IMR-90 (cell line): ENCODE data around the gene ZSCAN32. TPM values are rescaled to one million over a fixed set of nuclear protein-coding genes. Genes with fewer than 3 reads are reported as not detected.

Source experiments
- ATAC-seq: fragments of 200-7000 bp; cut with Tn5 transposase; 2 replicates; pipeline ENCODE4 v1.9.1; 2020; ENCODE audit warnings: low read depth, mild to moderate bottlenecking, moderate library complexity
- BruUV-seq: library from RNA; stranded (reverse); fragments of 400-500 nt; replicated peaks from 2 replicates; lab custom pipeline; 2021; lab: Mats Ljungman, UMichigan
- CTCF ChIA-PET: fragments of 300-600 bp; formaldehyde crosslinking; extraction: SDS; loops from one replicate; lab custom pipeline; 2021; ENCODE audit warnings: antibody characterized with exemption; lab: Yijun Ruan, JAX
- POLR2A ChIA-PET: fragments of 300-600 bp; sonication (Branson Sonifier 250); formaldehyde crosslinking; loops from one replicate; lab custom pipeline; 2022; ENCODE audit warnings: antibody characterized with exemption; ENCODE audit not compliant: unreplicated experiment; lab: Charles Lee
- DNase-seq: peaks from one replicate; pipeline ENCODE4 v3.0.0; 2013
- H2AFZ ChIP-seq: replicated peaks from 2 replicates; pipeline ENCODE3; 2013; ENCODE audit warnings: low read length, mild to moderate bottlenecking; ENCODE audit not compliant: poor library complexity
- H2AK5ac ChIP-seq: 2 replicates; pipeline ENCODE4 v1.6.1; 2013; ENCODE audit warnings: low read depth, low read length, inconsistent platforms
- H2AK9ac ChIP-seq: replicated peaks from 2 replicates; pipeline ENCODE3; 2013; ENCODE audit warnings: mild to moderate bottlenecking, low read depth, low read length, moderate library complexity; ENCODE audit not compliant: poor library complexity
- H2BK120ac ChIP-seq: 2 replicates; pipeline ENCODE4 v1.6.1; 2013; ENCODE audit warnings: low read depth, low read length, inconsistent platforms
- H2BK15ac ChIP-seq: 3 replicates; pipeline ENCODE4 v1.6.1; 2013; ENCODE audit warnings: low read depth, low read length, inconsistent platforms
- H2BK20ac ChIP-seq: 2 replicates; pipeline ENCODE4 v1.6.1; 2013; ENCODE audit warnings: low read depth, mild to moderate bottlenecking, inconsistent platforms, low read length, moderate library complexity
- H2BK5ac ChIP-seq: 2 replicates; pipeline ENCODE4 v1.6.1; 2013; ENCODE audit warnings: mild to moderate bottlenecking, low read depth, low read length, inconsistent platforms; ENCODE audit not compliant: poor library complexity, severe bottlenecking
- H3K14ac ChIP-seq: replicated peaks from 2 replicates; pipeline ENCODE4 v1.6.1; 2013; ENCODE audit warnings: low read depth, low read length, inconsistent platforms
- H3K18ac ChIP-seq: 2 replicates; pipeline ENCODE4 v1.6.1; 2013; ENCODE audit warnings: low read depth, low read length, control low read depth
- H3K23ac ChIP-seq: 2 replicates; pipeline ENCODE4 v1.6.1; 2013; ENCODE audit warnings: low read depth, low read length, inconsistent platforms
- H3K27ac ChIP-seq: 2 replicates; pipeline ENCODE4 v1.5.1; 2013; ENCODE audit warnings: mild to moderate bottlenecking, control low read depth, low read length; ENCODE audit not compliant: insufficient read depth
- H3K27me3 ChIP-seq: 2 replicates; pipeline ENCODE4 v1.6.1; 2013; ENCODE audit warnings: low read length; ENCODE audit not compliant: control insufficient read depth, insufficient read depth
- H3K36me3 ChIP-seq: 2 replicates; pipeline ENCODE4 v1.6.1; 2013; ENCODE audit warnings: low read length, mixed read lengths; ENCODE audit not compliant: control insufficient read depth, insufficient read depth
- H3K4ac ChIP-seq: 2 replicates; pipeline ENCODE4 v1.6.1; 2013; ENCODE audit warnings: low read depth, low read length, inconsistent platforms
- H3K4me1 ChIP-seq: 2 replicates; pipeline ENCODE4 v1.6.1; 2013; ENCODE audit warnings: low read length, mixed read lengths; ENCODE audit not compliant: control insufficient read depth, insufficient read depth
- H3K4me2 ChIP-seq: 2 replicates; pipeline ENCODE4 v1.6.1; 2013; ENCODE audit warnings: low read depth, mild to moderate bottlenecking, control low read depth, low read length, moderate library complexity
- H3K4me3 ChIP-seq: 2 replicates; pipeline ENCODE4 v1.5.1; 2013; ENCODE audit warnings: low read depth, mild to moderate bottlenecking, control low read depth, low read length, moderate library complexity; ENCODE audit not compliant: insufficient read depth
- H3K56ac ChIP-seq: 2 replicates; pipeline ENCODE4 v1.6.1; 2013; ENCODE audit warnings: low read length, inconsistent platforms; ENCODE audit not compliant: insufficient read depth; ENCODE audit errors: extremely low read depth
- H3K79me1 ChIP-seq, 2 experiments: 2 replicates each; pipeline ENCODE4 v1.6.1; 2013; ENCODE audit warnings: low read length in 2 of 2, inconsistent platforms in 1 of 2, low read depth in 1 of 2
- H3K9ac ChIP-seq: 2 replicates; pipeline ENCODE4 v1.6.1; 2013; ENCODE audit warnings: low read depth, low read length, control low read depth
- H3K9me1 ChIP-seq: 2 replicates; pipeline ENCODE4 v1.6.1; 2013; ENCODE audit warnings: low read length, inconsistent platforms; ENCODE audit not compliant: insufficient read depth
- H3K9me3 ChIP-seq: 2 replicates; pipeline ENCODE4 v1.6.1; 2013; ENCODE audit warnings: low read length; ENCODE audit not compliant: control insufficient read depth, insufficient read depth
- H4K20me1 ChIP-seq: 2 replicates; pipeline ENCODE4 v1.6.1; 2013; ENCODE audit warnings: low read length, inconsistent platforms; ENCODE audit not compliant: insufficient read depth
- H4K5ac ChIP-seq: 2 replicates; pipeline ENCODE4 v1.6.1; 2013; ENCODE audit warnings: mild to moderate bottlenecking, low read depth, low read length, control low read depth
- H4K8ac ChIP-seq, 2 experiments: 2 replicates each; pipeline ENCODE4 v1.6.1; 2013; ENCODE audit warnings: low read depth in 2 of 2, low read length in 2 of 2, control low read depth in 1 of 2, inconsistent platforms in 1 of 2
- H4K91ac ChIP-seq: 2 replicates; pipeline ENCODE4 v1.6.1; 2013; ENCODE audit warnings: low read depth, low read length, inconsistent platforms; ENCODE audit not compliant: insufficient read depth
- CHD1 ChIP-seq: IDR thresholded peaks from 2 replicates; pipeline ENCODE4 v1.6.1; 2012; ENCODE audit warnings: low read depth, low read length, improper control_type of control experiment
- MAFK ChIP-seq: IDR thresholded peaks from 2 replicates; pipeline ENCODE4 v1.6.1; 2012; ENCODE audit warnings: low read depth, low read length, improper control_type of control experiment
- RAD21 ChIP-seq: IDR thresholded peaks from 2 replicates; pipeline ENCODE4 v1.6.1; 2012; ENCODE audit warnings: low read length, improper control_type of control experiment
- RFX5 ChIP-seq: IDR thresholded peaks from 2 replicates; pipeline ENCODE4 v1.8.0; 2012; ENCODE audit warnings: low read depth, mild to moderate bottlenecking, low read length, moderate library complexity
- WGBS, 2 experiments: methylation state at CpG; one replicate each; pipeline versions ENCODE4 v1.1.5 to v1.1.7; 2013; ENCODE audit warnings: missing lambda C conversion rate in 2 of 2; ENCODE audit not compliant: insufficient read length in 1 of 2; ENCODE audit errors: extremely low coverage in 2 of 2; 5-methylcytosine and 5-hydroxymethylcytosine counted together
- dilution Hi-C: fragments of 300-500 bp; cut with HindIII; formaldehyde crosslinking; loops from one replicate; pipeline ENCODE4 v1.14.3; 2018; ENCODE audit warnings: low sequenced_read_pairs; ENCODE audit not compliant: unreplicated experiment
- in situ Hi-C: fragments of 300-500 bp; cut with MboI; formaldehyde crosslinking; loops from 3 replicates; pipeline ENCODE4 v1.14.3; 2019; ENCODE audit warnings: low sequenced_read_pairs, inconsistent platforms, mixed read lengths
- intact Hi-C: fragments of 100-400 bp; cut with micrococcal nuclease; formaldehyde crosslinking; loops from 2 replicates; pipeline ENCODE4 v1.10.0; 2022
- polyA plus RNA-seq, 3 experiments: library from polyadenylated mRNA; depleted of rRNA; stranded (reverse); fragments of >200 nt; gene quantifications; 2 replicates each; pipeline ENCODE4 v1.2.3, GENCODE V29; 2012; ENCODE audit warnings: low replicate concordance in 1 of 3
- total RNA-seq: library from RNA; depleted of rRNA; stranded (reverse); fragments of >200 nt; gene quantifications from 2 replicates; pipeline ENCODE4 v1.2.3, GENCODE V29; 2012

ZSCAN32 gene
- total and polyA plus RNA-seq, 2 of the 4 experiments (the other 2 are of a cell fraction) = 13.0 to 16.5 TPM

DNA sequence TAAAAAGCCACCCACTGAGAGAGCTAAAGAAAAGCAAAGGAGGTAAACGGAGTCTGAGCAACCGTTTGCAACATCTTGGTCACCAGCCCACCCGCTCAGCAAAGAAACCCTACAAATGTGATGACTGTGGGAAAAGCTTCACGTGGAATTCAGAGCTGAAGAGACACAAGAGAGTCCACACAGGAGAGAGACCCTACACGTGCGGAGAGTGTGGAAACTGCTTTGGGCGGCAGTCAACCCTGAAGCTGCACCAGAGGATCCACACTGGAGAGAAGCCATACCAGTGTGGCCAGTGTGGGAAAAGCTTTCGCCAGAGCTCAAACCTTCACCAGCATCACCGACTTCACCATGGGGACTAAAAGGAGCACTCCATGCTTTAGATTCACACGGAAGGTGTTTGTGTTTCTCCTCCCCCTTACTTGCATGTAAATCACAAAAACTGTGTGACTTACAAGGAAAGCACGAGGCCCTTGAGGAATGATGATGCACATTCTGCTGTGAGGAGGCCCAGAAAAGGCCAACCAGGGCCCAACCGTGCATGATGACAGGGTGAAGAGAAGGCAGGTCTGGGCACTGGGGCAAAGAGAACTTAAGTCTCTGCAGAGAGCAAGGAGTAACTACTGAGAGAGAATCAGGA, 7.9 kb upstream of the ZSCAN32 start:
- no peak overlapping the region for H2BK20ac ChIP-seq
- no peak overlapping the region for H3K23ac ChIP-seq
- no peak overlapping the region for H3K27ac ChIP-seq
- H2BK15ac ChIP-seq = no peak overlapping the region
- H3K27me3 ChIP-seq = no peaks in the 10 kb centered on the region
- no peak overlapping the region for H4K8ac ChIP-seq
- H3K79me1 ChIP-seq = peaks cover 7 to 10% of the 10 kb centered on the region in 2 experiments; a peak in 2 of 4 replicates
- H3K18ac ChIP-seq = no peak overlapping the region
- H2BK5ac ChIP-seq = no peak overlapping the region
- H3K4me3 ChIP-seq = no peak overlapping the region
- dilution Hi-C loops (no loop called here), intact Hi-C loops (no loop called here), in situ Hi-C loops (no loop called here)
- H3K14ac ChIP-seq = no peak overlapping the region
- H3K36me3 ChIP-seq = peaks cover 43% of the 10 kb centered on the region
- TF ChIP-seq RFX5 (no peak), RAD21 (no peak), MAFK (no peak), CHD1 (no peak)
- H3K9me1 ChIP-seq = no peaks in the 10 kb centered on the region
- H4K5ac ChIP-seq = no peak overlapping the region
- no peak overlapping the region for H2AFZ ChIP-seq
- CTCF ChIA-PET = no interaction called here
- 95% methylated on average over 4 of the region's 12 CpGs; no CpG with 5 or more reads in 1 of the 2 experiments for WGBS, 2 experiments
- H4K20me1 ChIP-seq = no peaks in the 10 kb centered on the region
- DNase-seq (no peak), ATAC-seq (no peak)
- H2BK120ac ChIP-seq = no peak overlapping the region
- peaks cover 73% of the 10 kb centered on the region for H3K9me3 ChIP-seq
- no peak overlapping the region for H3K56ac ChIP-seq
- no peaks in the 10 kb centered on the region for H3K4me1 ChIP-seq
- BruUV-seq = no TSS peak
- POLR2A ChIA-PET = no interaction called here
- no peak overlapping the region for H3K9ac ChIP-seq
- H2AK5ac ChIP-seq = no peak overlapping the region
- no peak overlapping the region for H3K4ac ChIP-seq
- H4K91ac ChIP-seq = no peak overlapping the region
- no peak overlapping the region for H2AK9ac ChIP-seq
- no peak overlapping the region for H3K4me2 ChIP-seq
